Stimulated activated CD4-positive, alpha-beta T cell treated with anti-CD3 and anti-CD28 coated beads, Interleukin-12 subunit alpha, Interleukin-12 subunit beta, amount 100 ng/mL, for 4 hours (primary cell): ENCODE measurements around the gene CHD2.
"Not testable (repeated sequence)": the region's sequence is repeated elsewhere in the genome, so short reads cannot be mapped to it uniquely, and the experiment has no call there.

Source experiments
- DNase-seq: peaks from one replicate; pipeline ENCODE4 v3.0.0-alpha.2; 2020

CHD2 gene

DNA sequence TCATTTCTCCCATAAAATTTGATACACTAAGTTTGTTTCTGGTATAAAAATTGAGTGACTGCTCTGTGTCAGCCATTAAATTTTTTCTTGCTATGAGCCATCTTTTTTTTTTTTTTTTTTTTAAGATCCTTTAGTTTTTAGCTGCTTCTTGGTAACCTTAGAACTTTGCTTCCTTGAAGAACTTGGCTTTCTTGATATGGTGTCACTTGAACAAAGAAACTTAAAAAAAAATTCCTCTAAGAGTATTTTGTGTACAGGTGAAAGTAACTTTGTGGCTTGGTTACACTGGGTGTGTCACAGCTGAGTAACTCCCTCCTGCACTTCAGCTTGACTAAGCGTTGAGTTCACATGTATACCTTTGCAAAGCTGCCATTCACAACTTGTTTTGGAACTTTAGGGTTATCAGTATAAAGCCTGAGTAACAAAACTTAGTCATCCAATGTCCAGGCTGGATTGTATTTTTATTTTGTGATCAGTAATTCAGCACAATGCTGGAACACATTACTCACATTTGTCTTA, 6.5 kb downstream of the CHD2 start:
- no peak for DNase-seq

DNA sequence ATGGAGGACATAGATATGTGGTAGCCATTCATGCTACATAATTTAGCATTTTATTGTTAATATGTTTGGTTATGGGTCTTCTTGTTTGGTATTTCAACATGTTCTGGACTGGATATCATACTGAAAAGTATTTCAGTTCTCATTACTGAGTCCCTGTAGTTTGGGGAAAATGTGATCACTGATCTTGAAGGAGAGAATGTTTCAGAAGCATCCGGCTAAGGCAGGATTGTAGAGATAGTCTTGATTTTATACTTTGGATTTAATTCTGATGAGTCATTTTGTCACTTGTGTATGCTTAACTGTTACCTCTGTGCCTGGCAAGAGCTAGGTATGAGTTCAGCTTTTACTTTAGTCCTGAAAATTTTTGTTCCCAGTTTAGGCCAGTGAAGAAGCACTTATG, 7.1 kb downstream of the CHD2 start:
- no peak for DNase-seq

DNA sequence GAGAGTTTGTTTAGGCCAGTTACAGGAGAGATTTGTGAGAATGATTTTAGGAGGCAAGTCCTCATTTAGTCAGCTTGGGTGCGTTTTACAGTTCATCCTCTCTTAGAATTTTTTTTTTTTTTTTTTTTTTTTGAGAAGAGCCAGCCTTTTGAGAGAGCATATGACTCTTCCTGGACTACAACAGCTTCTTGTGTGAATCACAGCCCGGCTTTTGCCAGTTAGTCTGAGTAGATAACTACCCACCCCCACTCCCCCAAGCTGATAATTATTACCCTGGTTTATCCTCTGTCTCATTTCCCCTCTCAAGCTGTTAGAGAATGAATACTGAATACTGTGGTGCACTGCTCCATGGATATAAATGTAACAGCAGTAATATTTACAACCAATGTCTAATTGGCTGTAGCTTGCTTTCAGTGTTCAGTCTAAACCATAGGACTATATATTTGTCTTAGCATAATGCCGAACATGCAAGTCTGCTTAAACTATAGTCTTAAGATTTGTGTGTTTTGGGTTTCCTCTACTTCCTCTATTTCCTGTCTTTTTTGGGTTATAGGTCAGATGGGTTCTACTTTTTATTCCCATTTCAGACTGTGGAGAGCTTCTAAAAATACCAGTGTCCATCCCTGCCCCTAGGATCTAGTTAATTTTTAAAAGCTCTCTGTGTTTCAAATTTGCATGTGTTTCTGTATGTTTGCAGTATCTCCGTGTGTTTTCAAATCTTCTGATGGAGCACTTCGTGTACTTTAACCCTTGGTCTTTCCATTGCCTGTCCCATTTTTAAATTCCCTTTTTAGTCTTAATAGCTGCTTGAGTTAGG, 8.0 kb downstream of the CHD2 start:
- no peak for DNase-seq

DNA sequence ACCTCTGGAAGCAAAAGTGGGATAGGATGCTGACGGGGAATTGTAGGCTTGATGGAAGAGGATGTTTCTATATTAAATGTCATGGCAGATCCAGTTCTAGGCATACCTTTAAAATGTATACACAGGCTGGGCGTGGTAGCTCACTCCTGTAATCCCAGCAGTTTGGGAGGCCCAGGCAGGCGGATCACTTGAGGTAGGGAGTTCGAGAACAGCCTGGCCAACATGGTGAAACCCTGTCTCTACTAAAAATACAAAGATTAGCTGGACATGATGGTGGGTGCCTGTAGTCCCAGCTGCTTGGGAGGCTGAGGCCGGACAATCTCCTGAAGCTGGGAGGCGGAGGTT, 8.6 kb downstream of the CHD2 start:
- DNase-seq: no peak

DNA sequence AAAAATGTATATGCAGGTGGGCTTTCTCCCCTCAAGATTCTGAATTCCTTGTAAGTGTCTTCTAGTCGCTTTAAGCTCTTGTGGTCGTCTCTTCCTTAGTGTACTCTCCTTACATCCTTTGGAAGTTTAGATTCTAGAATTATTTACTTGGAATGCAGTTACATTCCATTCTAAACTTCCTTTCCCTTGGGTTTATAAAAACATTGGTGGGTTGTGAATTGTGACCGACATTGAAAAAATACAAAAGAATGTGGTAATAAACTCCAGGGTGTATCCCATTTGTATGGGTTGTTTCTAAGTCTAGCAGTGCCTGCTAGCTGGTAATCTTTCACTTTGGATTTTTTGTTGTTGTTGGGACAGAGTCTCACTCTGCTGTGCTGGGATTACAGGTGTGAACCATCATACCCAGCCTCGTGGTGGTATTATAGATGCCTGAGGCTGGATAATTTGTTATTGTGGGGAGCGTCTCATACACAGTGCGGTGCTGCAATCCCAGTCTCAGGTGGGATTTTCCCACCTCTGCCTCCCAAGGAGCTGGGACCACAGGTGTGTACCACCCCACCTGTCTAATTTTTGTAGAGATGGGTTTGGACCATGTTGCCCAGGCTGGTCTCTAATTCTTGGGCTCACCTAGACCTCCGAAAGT, 9.1 kb downstream of the CHD2 start:
- DNase-seq: no peak

DNA sequence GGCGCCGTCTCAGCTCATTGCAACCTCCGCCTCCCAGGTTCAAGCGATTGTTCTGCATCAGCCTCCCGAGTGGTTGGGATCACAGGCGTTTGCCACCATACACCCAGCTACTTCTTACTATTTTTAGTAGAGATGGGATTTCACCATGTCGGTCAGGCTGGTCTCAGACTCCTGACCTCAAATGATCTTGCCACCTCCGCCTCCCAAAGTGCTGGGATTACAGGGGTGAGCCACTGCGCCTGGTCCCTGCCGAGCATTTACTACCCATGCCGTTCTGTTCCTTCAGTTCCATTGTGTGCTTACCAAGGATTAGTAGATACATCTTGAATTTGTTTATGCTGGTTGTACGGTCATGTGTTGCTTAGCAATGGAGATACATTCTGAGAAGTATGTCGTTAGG, 10.3 kb downstream of the CHD2 start:
- no peak for DNase-seq

DNA sequence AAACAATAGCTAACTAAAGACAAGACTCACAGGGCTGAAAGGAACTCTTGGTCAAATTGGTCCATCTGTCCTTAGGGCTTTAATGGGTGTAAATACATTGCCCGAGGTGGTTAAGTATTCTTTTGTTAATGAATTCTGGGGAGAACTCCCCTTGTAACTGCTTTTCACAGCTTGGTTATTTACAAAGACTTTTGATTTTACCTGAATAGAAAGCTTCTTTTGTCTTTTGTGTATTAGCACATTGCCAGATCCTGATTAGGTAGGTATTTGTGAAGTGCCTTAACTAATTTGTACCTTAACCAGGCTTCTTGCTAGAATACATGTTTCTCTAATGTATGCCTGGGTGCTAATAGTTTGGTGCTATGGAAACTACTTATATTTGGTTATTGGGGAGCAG, 14.0 kb downstream of the CHD2 start:
- DNase-seq: no peak

DNA sequence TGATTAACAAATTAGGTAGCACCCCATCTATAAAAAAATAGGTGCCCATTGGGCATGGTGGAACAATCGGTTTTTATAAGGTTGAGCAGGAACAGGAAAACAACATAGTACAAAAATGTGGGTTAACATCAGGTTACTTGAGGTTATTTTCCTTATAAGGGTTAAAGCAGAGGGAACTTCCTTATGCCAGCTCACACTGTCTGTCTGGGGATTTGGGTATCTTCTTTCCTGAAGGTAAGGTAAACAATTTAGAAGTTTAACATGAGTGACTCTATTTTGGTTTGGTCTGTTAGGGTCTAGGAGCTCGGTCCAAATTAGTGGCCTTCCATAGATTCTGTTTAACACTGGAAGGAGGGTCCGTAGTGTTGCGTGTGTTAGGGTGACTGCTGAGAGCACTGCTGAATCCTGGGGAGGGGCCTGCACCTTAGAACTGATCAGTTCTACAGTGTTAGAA, 14.7 kb downstream of the CHD2 start:
- no peak for DNase-seq

DNA sequence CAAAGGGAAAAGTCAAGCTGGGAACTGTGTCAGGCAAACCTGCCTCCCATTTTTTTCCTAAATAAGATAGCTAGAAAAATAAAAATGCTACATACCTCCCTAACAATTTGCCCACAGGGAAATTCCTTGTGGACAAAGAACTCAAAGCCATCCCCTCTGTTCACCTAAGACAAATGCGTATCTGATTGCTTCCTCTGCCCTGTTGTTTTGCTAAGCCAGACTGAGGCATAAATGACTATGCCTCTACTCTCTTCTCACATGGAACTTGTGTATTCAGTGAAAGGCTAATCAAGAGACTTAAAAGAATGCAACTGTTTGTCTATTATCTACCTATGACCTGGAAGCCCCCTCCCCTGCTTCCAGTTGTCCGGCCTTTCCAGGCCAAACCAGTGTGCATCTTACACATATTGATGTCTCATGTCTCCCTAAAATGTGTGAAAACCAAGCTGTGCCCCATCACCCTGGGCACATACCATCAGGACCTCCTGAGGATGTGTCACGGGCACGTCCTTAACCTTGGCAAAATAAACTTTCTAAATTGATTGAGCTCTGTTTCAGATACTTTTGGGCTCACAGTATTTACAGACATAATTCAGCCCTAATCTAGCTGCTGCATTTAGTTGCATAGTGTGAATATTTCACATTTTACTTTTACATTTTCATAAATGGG, 15.8 kb downstream of the CHD2 start:
- DNase-seq: no peak

DNA sequence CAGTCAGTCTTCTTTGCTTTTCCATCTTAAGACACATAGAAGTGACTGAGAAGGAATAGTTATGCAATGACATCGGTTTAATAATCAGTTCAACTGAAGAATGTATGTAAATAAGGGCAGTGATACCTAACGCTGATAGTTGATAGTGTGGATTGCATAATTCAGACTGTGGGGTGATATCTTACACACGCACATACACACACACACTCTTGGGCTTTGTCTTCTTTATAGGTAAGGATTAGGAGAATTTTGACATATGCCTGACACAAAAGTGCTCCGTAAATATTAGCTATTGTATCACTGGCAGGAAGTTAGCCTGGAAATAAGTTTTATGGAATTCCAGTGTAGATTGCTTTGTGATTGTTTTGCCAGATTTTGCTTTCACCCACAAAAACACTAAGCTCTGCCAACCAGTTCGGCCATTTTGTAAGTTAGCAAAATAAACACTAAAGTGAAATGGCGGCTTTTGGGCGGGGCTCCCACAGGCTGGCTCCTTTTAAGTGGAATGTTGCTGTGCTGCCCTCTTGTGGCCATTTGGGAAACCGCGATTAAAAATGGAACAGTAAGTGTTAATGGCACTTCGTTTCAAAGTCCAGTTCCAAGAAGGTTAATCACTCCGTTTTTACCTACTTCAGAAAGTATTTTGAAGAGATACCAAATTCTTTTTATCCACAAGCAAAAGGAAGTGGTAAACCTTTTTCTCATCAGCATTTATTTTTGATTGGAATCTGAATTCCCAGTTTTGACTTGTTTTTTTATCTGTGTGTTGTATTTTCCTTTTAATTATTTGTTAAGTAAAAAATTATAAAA, 17.7 kb downstream of the CHD2 start:
- DNase-seq: peak; percentile 88

DNA sequence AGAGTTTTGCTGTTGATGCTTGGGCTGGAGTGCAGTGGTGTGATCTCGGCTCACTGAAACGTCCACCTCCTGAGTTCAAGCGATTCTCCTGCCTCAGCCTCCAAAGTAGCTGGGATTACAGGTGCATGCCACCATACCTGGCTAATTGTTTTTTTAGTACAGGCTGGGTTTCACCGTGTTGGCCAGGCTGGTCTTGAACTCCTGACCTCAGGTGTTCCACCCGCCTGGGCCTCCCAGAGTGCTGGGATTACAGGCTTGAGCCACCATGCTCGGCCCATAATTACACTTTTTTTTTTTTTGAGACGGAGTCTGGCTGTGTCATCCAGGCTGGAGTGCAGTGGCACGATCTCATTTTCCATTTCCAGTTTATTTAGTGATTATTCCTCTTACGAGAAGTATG, 18.8 kb downstream of the CHD2 start:
- DNase-seq: not testable (repeated sequence)

DNA sequence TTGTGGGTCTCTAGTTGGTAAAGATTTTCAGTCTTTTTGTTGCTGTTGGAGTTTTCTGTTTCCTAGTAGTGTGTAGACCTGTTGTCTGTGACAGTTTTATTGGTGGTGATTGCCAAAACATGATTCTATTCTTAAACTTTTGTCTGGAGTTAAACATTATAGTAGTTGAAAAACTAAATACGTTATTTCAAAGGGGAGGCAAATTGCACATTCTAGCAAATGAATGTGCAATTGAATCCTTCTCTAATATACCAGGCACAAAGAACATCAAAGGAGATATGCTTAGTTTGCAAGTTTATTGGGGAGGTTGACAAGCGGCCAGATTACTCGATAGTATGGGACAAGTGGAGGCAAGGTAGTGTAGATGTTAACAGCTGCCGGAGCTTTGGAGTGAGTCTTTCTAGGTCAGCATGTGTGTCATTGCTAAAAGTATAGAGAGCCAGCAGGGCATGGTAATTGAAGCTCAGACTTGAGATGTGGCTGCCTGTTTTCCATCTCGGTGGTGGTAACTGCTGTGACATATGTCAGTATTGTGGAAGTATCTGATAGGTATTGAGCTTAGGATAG, 20.6 kb downstream of the CHD2 start:
- DNase-seq: no peak

DNA sequence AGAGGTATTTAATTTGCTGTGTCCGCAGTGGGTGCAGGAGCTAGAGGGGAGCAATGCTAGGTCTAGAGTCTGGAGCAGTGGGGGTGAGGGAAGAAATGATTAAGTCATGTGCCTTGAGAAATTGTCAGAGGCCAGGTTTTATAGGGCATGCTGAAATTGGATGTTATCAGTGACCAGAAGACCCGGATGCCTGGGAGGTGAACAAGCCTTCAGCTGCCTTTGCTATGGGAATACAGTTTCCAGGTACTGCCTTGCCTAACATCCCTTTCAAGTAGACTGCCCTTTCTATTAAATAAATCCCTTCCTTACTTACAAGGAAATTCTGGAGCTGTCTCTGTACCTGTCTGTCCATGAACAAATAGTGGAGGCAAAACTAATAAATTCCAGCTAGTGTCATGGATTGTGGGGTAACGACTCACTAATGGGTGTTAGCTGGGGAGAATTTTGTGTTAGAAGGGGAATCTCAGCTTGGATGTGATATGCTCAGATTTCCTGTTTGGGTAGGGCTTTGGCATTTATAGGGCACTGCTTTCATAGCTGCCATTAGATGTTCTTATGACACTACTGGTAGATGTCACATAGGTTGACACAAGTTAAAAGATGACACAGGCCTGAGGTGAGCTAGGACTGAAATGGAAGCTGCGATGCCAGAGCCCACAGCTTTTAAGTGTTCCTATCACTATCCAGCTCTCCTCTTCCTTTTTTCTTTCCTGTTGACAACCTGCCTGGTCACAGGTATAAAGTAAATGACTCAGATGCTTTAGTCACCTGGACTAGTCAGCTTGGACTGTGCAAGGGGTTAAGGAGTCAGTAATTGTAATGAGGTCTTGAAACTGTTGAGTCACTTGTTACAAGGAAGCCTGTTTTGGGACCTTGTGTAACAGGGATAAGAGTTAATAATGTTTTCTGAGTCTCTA, 21.3 kb downstream of the CHD2 start:
- no peak for DNase-seq

DNA sequence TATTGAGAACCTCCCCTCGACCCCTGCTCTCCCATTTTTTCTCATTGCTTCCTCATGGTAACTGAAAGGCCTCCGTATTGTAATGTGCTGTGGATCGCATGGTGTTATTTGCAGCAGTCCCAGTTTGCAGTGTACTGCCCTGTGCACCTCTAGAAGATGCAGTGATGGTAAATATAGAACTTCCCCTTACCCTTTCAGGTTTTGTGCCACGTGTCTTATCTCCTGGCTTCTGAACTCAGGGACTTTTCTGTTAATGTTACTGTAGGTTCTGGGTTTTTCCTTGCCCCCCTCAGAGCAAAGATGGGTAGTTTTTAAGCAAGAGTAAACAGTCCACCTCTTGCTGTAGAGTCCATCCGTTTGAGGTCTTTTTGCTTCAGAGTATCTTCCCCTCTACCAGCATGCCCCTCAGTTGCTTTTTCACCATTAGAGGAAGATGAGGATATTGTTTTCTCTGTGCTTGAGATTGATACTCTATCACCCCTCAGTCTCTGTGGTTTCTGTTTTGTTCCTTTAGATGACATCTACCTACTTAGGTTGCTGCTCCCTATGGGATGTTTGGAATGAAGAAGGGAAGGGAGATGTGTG, 22.4 kb downstream of the CHD2 start:
- DNase-seq: no peak

DNA sequence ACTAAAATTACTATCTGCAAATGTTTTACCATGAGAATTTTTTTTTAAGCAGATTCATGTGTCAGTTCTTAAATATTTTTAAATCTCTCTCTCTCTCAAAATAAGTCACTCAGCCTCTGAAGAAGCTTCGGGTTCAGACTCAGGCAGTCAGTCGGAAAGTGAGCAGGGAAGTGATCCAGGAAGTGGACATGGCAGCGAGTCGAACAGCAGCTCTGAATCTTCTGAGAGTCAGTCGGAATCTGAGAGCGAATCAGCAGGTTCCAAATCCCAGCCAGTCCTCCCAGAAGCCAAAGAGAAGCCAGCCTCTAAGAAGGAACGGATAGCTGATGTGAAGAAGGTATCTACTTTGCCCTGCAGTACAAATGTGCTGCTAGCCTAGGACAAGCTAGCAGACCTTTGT, 24.1 kb downstream of the CHD2 start:
- no peak for DNase-seq

DNA sequence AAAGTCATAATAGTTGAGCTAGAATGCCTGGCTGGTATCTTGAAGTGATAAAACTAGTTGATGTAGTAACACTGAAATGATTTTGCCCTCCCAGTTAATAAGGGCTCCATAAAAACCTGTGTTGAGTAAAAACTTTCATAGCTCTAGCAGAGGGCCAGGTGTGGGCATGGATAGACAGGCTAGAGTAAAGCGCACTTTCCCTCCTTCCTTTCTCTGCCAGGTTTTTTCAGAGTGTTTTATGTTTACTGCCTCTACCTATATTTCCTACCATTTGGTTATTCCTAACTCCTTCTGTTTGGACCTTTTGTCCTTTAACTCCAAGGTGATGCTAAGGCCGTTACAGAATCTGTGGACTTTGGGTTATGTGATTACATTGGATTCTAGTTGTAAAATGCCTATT, 25.3 kb downstream of the CHD2 start:
- DNase-seq: no peak

DNA sequence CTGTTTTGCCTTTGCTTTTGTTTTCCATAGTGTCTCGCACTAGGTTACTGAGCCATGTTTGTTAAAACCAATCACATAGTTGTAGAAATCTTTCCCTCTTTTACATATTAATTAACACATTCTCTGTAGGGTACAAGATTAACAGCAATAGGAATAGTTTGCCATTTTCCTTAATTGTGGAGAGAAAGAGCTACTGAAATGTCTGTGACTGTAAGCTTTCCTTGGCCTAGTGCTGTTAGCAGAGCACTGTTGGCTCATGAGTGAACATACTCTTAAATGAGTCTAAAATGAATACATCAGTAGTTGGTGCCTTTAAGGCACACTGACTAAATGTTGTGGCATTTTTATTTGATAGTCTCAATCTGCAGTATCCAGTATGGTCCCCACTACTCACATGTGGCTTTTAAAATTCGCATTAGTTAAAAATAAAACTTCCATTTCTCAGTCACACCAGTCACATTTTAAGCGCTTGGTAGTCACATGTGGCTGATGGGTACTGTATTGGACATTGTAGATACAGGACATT, 28.2 kb downstream of the CHD2 start:
- no peak for DNase-seq

DNA sequence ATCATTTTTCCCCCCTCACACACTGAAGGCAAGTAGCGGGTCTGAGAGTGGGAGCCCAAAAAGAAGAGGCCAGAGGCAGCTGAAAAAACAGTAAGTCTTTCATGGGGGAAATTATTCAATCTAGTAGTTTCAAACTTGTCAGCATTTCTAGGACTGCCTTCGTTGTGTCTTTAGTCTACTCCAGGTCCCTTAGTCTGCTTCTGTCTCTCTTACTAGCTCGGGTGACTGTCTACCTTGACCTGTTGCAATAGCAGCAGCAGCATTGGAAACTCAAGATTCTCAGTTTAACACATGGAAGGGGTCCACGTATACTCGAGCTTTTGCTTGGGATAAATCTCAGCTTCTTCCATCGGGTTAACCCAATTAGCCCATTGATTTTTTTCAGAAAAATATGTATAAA, 28.9 kb downstream of the CHD2 start:
- DNase-seq: no peak

DNA sequence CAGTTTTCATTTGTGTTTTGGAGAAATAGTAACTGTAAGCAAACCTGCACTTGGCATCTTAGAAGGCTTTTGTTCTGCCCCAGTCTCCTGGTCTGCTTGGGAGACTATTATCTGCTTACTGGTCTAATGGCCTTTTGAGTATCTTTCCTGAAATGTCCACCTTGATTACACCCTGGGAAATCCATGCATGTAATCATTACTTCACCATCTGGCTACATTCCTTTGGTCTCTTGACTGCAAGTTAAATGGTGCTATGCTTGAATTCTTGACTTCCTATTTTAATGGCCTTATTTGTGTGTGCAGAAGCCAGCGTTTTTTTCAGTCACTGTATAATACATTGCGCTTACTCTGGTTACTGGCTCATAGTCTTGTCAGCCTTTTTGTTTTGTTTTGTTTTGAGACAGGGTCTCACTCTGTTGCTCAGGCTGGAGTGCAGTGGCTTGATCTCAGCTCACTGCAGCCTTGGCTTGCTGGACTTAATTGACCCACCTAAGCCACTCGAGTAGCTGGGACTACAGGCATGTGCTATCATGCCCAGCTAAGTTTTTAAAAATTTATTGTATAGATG, 30.0 kb downstream of the CHD2 start:
- no peak for DNase-seq

DNA sequence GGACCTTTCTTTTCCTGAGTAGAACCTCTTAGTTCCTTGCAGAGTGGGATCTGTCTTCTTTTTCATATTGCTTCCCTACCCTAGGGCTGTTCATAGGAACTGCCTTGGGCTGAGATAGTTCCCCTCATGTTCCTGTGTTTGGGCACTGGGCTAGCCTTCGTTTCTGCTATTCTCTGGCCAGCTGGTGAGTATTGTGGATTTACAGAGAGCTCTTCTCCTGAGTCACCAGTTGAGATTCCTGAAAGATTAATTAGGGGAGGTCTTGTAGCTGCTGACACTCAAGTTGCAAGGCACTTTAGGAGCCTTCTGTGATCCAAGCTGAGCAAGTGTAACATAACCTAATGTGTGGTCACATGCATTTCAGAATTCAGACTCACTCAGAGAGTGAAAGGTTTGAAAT, 30.7 kb downstream of the CHD2 start:
- no peak for DNase-seq
